Breast epithelium (tissue), 4 donors: Measurements from ENCODE around the gene FCHO2. TPM values are rescaled to one million over a fixed set of nuclear protein-coding genes. Genes with fewer than 3 reads are reported as not detected.

ENCODE experiments used
- DNase-seq, 2 donors: peaks; one replicate each; pipeline ENCODE4 v3.0.0-alpha.2; 2019; ENCODE audit warnings: low spot score in 2 of 2
- H3K27ac ChIP-seq, 2 donors: fragments of 200-600 bp; sonication (generic) in 1 of 2; one replicate each; pipeline ENCODE4 v1.5.1; 2016 to 2019; ENCODE audit warnings: mild to moderate bottlenecking in 1 of 2
- H3K27me3 ChIP-seq, 2 donors: fragments of 200-600 bp; sonication (generic) in 1 of 2; one replicate each; pipeline versions ENCODE4 v1.5.1 to v1.6.0; 2017 to 2019; ENCODE audit warnings: control low read depth in 1 of 2, mild to moderate bottlenecking in 1 of 2
- H3K36me3 ChIP-seq: fragments of 200-600 bp; one replicate; pipeline ENCODE4 v1.5.1; 2019
- H3K4me1 ChIP-seq, 2 donors: fragments of 200-600 bp; sonication (generic); one replicate each; pipeline ENCODE4 v1.5.1; 2016 to 2019; ENCODE audit warnings: control low read depth in 1 of 2
- H3K4me3 ChIP-seq, 3 donors: fragments of 200-600 bp; sonication (generic); 1 replicate in 2 of 3; 2 replicates in 1 of 3; pipeline ENCODE4 v1.5.1; 2016 to 2019; ENCODE audit warnings: mild to moderate bottlenecking in 3 of 3, moderate library complexity in 2 of 3
- H3K9me3 ChIP-seq, 2 donors: fragments of 200-600 bp; sonication (generic) in 1 of 2; one replicate each; pipeline ENCODE4 v1.5.1; 2016 to 2019; ENCODE audit warnings: control low read depth in 1 of 2
- CTCF ChIP-seq, 3 donors: fragments of 450-650 bp; IDR thresholded peaks; one replicate each; pipeline ENCODE4 v1.5.1; 2016 to 2017; ENCODE audit warnings: antibody characterized with exemption in 3 of 3, mild to moderate bottlenecking in 3 of 3, moderate library complexity in 3 of 3
- POLR2A ChIP-seq: fragments of 450-650 bp; IDR thresholded peaks from one replicate; pipeline ENCODE4 v1.6.1; 2016; ENCODE audit warnings: antibody characterized with exemption, mild to moderate bottlenecking, moderate library complexity
- POLR2AphosphoS5 ChIP-seq, 3 donors: sonication (generic); formaldehyde crosslinking; IDR thresholded peaks; one replicate each; pipeline ENCODE4 v1.6.1; 2017; ENCODE audit warnings: antibody characterized with exemption in 3 of 3
- intact Hi-C: fragments of 100-400 bp; cut with DNase I; formaldehyde crosslinking; loops from one replicate; pipeline ENCODE4 v1.15.1; 2023; ENCODE audit warnings: low total_unique reads
- total RNA-seq, 3 donors: library from RNA; depleted of rRNA; stranded (reverse); fragments of >200 nt; gene quantifications; one replicate each; pipeline ENCODE4 v1.1.0, GENCODE V29; 2016

The FCHO2 gene
- 10 to 100 TPM; 30.5 to 58.8 (median 46.7) TPM for total RNA-seq

GRCh38 chr5:72955768-72956323 lies at the start of gene FCHO2:
FCHO2 (plus strand) TSS chr5:72956041; CDS start chr5:72956097, 56 bp downstream.
- intact Hi-C loops = no loop called here
- no peaks in the 10 kb centered on the region for H3K27me3 ChIP-seq
- no peaks in the 10 kb centered on the region for H3K4me1 ChIP-seq

GRCh38 chr5:72906806-72907205 lies 49.0 kb upstream of the FCHO2 start:
- Histone ChIP-seq H3K27me3 (no peaks in the 10 kb centered on the region), H3K4me1 (no peaks in the 10 kb centered on the region), H3K36me3 (peaks cover 4% of the 10 kb centered on the region), H3K27ac (no peak overlapping the region), H3K9me3 (no peaks in the 10 kb centered on the region), H3K4me3 (no peak overlapping the region)
- DNase-seq = no peak
- TF ChIP-seq POLR2A (no peak), POLR2AphosphoS5 (IDR thresholded peaks at IDR 0.05) (no peak), CTCF (IDR thresholded peaks at IDR 0.05) (no peak)
- intact Hi-C loops = no loop called here

More at GRCh38 chr5:72955768-72956323, at the start of gene FCHO2:
- DNase-seq = peak; percentile 94 to 97
- TF ChIP-seq POLR2AphosphoS5 (IDR thresholded peaks at IDR 0.05) (peak; percentile 58 to 82 (median 71)), CTCF (IDR thresholded peaks at IDR 0.05) (peak; percentile 80 to 94 (median 86)), POLR2A (peak; percentile 78)
- Histone ChIP-seq H3K36me3 (no peaks in the 10 kb centered on the region), H3K27ac (peak within 1 kb of the TSS; percentile 96 to 99), H3K9me3 (no peaks in the 10 kb centered on the region), H3K4me3 (peak within 1 kb of the TSS; percentile 72 to 90 (median 88))

- peaks cover 4% of the 10 kb centered on the region for H3K36me3 ChIP-seq
- no peaks in the 10 kb centered on the region for H3K9me3 ChIP-seq
- no peak for DNase-seq
- intact Hi-C loops = no loop called here
- TF ChIP-seq CTCF (IDR thresholded peaks at IDR 0.05) = no peak
- H3K27ac ChIP-seq = no peak overlapping the region
- H3K27me3 ChIP-seq = no peaks in the 10 kb centered on the region
- no peak overlapping the region for H3K4me3 ChIP-seq
- H3K4me1 ChIP-seq = no peaks in the 10 kb centered on the region
These were observed 47.2 kb upstream of the FCHO2 start for GRCh38 chr5:72908664-72909063.

GRCh38 chr5:72917371-72917776 lies 38.5 kb upstream of the FCHO2 start:
- Histone ChIP-seq H3K27ac (no peak overlapping the region), H3K4me3 (no peak overlapping the region), H3K27me3 (no peaks in the 10 kb centered on the region), H3K9me3 (no peaks in the 10 kb centered on the region), H3K36me3 (no peaks in the 10 kb centered on the region), H3K4me1 (no peaks in the 10 kb centered on the region)
- no peak for DNase-seq
- TF ChIP-seq CTCF (IDR thresholded peaks at IDR 0.05) = no peak
- no peak for TF ChIP-seq POLR2A
- TF ChIP-seq POLR2AphosphoS5 (IDR thresholded peaks at IDR 0.05) = no peak
- intact Hi-C loops = no loop called here

- intact Hi-C loops = no loop called here
These were observed 34.9 kb upstream of the FCHO2 start for GRCh38 chr5:72920690-72921502.

More at GRCh38 chr5:72920690-72921502, 34.9 kb upstream of the FCHO2 start:
- TF ChIP-seq POLR2A (no peak), CTCF (IDR thresholded peaks at IDR 0.05) (no peak), POLR2AphosphoS5 (IDR thresholded peaks at IDR 0.05) (no peak)
- Histone ChIP-seq H3K36me3 (no peaks in the 10 kb centered on the region), H3K4me3 (no peak overlapping the region), H3K27me3 (no peaks in the 10 kb centered on the region), H3K27ac (no peak overlapping the region), H3K4me1 (no peaks in the 10 kb centered on the region), H3K9me3 (no peaks in the 10 kb centered on the region)
- DNase-seq = no peak
